Ureter (tissue), 1 donor: ENCODE results near the gene NAIF1. TPM values are rescaled to one million over a fixed set of nuclear protein-coding genes. Genes with fewer than 3 reads are reported as not detected.
"Not testable (repeated sequence)": the region's sequence is repeated elsewhere in the genome, so short reads cannot be mapped to it uniquely, and the experiment has no call there.

Source experiments
- DNase-seq: peaks from one replicate; pipeline ENCODE4 v3.0.0-alpha.2; 2020; ENCODE audit warnings: low spot score
- total RNA-seq: library from RNA; stranded (reverse); gene quantifications from one replicate; pipeline ENCODE4 v1.2.4, GENCODE V29; 2023
- donor health status: DM: yes; HTN: yes; CAD: no.

The NAIF1 gene
- total RNA-seq, 1 donor from 2014 or later = 6.9 TPM

DNA sequence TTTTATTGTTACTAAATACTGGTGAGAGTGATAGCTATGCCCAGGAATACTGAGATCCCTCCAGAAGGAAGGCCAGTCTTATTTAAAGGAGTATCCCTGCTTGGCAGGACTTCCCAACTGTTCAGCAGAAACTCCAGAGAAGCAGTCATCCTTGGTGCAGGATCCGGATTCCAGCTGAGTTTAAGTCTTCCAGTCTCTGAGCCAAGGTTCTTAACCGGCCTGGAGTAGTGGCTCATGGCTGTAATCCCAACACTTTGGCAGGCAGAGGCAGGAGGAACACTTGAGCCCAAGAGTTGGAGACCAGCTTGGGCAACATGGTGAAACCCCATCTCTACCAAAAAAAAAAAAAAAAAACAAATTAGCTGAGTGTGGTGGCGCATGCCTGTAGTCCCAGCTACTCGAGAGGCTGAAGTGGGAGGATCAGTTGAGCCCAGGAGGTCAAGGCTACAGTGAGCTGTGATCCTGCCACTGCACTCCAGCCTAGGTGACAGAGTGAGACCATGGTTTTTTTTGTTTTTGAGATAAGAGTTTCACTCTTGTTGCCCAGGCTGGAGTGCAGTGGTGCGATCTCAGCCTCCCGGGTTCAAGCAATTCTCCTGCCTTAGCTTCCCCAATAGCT, 7.6 kb downstream of the NAIF1 start:
- DNase-seq = no peak

GRCh38 chr9:128057724-128058409, 9.3 kb downstream of the NAIF1 start:
- no peak for DNase-seq

GRCh38 chr9:128056887-128057723, 10.0 kb downstream of the NAIF1 start:
- DNase-seq = no peak

DNA sequence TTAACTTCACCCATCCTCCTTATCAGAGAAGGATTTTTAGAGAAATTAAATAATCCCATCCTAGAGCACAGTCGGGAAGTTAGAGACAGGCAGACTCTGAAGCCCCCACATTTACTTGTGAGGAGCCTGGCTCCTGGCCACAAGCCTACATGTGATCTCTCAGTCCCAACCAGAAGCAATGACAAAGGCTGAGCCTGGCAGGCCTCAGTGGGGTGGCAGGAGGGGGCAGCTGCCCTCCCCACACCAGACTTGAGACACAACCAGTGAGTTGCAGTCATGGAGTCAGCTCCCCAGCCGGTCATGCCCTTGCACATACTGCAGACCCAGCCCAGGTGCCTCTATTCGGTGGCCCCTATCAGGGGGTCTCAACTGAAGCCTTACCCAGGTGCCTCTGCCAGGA, 11.0 kb downstream of the NAIF1 start:
- no peak for DNase-seq

GRCh38 chr9:128055344-128056040, 11.6 kb downstream of the NAIF1 start:
- DNase-seq = no peak

DNA sequence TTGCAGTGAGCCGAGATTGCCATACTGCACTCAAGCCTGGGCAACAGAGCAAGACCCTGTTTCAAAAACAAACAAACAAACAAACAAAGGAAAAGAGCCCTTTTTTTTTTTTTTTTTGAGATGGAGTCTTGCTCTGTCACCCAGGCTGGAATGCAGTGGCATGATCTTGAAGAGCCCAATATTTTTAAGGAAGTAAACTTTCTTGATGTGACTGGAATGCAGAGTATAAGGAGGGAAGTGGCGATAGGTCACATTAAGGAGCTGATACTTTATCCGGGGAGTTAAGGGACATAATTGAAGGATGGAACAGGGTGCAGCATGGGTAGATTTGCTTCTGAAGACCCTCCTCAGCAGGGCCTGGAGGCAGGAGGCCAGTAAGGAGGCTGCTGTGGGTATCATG, 13.0 kb downstream of the NAIF1 start:
- no peak for DNase-seq

GRCh38 chr9:128053560-128053959, 13.6 kb downstream of the NAIF1 start:
- no peak for DNase-seq

GRCh38 chr9:128051932-128052709, 15.0 kb downstream of the NAIF1 start:
- DNase-seq = no peak

DNA sequence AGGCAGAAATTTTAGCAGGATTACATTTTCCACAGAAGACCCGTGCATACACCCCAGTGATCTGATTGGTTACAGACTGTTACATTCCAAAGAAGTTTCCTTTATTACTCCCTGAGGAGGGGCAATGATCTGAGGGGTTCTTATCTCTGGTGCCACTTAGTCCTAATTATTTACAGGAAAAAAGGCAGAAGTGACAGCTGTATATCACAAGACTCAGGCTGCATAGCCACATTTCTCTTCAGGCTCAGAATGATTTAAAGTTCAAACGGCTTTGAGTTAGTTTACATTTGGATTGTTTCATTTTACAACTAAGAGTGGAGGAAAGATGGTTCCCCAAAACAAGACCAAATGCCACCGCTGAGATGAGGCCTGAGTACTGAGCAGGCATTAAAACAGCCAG, 17.3 kb downstream of the NAIF1 start:
- no peak for DNase-seq

DNA sequence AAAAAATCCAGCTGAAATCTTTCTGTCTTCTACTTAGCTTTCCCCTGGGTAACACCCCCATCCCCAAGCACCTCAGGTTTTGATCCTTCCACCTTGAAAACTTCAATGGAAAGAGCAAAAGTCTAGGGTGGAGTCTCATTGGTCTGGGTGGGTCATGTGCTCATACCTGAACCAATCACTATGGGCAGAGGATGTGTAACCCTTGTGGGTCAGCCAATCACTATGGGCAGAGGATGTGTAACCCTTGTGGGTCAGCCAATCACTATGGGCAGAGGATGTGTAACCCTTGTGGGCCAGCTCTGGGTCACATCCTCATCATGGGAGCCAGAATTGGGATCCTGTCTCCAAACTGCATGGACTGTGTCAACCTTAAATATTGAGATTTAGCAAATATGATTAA, 18.5 kb downstream of the NAIF1 start:
- no peak for DNase-seq

DNA sequence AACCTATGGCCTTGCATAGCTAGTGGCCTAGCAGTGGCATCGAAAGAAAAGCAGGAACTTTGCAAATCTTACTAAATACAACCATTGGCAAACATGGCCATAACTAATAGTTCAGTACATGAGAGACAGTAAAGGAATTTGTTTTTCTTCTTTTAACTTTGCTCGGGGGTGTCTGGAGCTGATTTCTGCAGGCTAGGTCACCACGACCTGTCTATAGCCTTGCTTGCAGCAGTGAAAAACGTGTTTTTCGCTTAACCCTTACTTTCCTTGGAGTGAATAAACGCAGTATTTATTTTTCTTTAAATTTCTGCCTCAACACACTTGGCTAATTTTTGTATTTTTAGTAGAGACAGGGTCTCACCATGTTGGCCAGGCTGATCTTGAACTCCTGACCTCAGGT, 19.9 kb downstream of the NAIF1 start:
- no peak for DNase-seq

DNA sequence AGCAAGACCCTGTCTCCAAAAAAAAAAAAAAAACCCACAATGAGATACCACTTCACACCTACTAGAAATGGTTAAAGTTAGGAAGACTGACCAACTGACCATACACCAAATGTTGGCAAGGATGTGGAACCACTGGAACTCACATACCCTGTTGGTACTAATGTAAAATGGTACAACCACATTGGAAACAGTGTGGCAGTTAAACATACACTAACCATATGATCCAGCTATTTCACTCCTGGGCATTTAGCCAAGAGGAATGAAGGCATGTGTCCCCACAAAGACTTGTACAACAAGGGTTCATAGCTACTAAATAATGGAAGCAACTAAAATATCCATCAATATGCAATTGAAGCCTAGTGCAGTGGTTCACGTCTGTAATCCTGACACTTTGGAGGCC, 21.3 kb downstream of the NAIF1 start:
- DNase-seq = no peak

DNA sequence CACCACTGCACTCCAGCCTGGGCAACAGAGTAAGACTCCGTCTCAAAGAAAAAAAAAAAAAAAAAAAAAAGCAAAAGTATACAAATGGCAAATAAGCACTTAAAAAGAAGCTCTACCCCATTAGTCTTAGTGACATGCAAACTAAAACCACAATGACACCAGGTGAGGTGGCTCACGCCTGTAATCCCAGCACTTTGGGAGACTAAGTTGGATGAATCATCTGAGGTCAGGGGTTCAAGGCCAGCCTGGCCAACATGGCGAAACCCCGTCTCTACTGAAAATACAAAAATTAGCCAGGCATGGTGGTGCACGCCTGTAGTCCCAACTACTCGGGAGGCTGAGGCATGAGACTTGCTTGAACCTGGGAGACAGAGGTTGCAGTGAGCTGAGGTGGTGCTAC, 21.7 kb downstream of the NAIF1 start:
- not testable (repeated sequence) for DNase-seq

DNA sequence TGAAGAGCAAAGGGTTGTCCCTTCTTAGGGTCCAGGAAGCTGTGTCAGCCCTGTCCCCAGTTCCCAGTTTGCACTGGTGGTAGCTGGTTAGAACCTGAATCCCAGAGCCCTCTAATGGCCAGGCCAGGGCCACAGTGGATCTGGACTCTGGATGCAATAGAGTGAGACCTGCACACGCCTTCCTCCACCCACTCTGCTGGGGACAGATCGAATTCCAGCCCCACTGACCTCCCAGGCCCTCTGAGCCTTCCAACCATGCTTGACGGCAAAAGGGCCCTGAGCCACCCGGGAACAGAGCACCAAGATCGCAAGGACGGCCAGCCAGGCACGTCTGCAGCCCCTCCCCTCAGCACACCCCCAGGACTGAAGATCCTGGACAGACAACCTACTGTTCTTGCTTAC, 23.7 kb downstream of the NAIF1 start:
- no peak for DNase-seq

DNA sequence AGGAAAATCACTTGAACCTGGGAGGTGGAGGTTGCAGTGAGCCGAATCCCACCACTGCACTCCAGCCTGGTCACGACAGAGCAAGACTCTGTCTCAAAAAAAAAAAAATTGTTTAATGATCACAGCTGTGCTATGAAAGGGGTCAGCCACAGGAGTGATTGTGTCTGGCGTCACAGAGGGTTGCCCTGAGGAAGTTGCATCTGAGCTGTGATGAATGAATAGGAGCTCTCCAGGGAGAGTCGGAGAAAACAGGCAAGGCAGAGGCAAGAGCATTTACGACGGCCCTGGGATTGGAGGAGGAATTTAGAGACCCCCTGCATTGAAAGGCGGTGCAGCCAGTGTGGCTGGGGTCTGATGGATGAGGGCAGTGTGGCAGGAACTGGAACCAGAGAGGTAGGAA, 25.1 kb downstream of the NAIF1 start:
- DNase-seq = no peak

DNA sequence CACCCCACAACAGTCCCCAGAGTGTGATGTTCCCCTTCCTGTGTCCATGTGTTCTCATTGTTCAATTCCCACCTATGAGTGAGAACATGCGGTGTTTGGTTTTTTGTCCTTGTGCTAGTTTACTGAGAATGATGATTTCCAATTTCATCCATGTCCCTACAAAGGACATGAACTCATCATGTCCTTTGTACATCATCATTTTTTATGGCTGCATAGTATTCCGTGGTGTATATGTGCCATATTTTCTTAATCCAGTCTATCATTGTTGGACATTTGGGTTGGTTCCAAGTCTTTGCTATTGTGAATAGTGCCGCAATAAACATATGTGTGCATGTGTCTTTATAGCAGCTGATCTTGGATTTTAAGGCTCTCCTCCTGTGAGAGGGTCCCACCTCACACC, 26.3 kb downstream of the NAIF1 start:
- DNase-seq = not testable (repeated sequence)

DNA sequence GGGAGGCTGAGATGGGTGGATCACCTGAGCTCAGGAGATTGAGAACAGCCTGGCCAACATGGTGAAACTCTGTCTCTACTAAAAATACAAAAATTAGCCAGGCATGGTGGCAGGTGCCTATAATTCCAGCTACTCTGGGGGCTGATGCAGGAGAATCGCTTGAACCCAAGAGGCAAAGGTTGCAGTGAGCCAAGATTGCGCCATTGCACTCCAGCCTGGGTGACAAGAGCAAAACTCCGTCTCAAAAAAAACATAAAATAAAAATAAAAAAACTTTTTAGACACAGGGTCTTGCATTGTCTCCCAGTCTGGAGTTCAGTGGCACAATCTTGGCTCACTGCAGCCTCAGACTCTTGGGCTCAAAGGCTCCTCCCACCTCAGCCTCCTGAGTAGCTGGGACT, 30.6 kb downstream of the NAIF1 start:
- not testable (repeated sequence) for DNase-seq

GRCh38 chr9:128034821-128035652, 32.1 kb downstream of the NAIF1 start:
- peak; percentile 85 for DNase-seq

- DNase-seq = no peak
These were observed 33.5 kb downstream of the NAIF1 start for GRCh38 chr9:128033609-128034008.

DNA sequence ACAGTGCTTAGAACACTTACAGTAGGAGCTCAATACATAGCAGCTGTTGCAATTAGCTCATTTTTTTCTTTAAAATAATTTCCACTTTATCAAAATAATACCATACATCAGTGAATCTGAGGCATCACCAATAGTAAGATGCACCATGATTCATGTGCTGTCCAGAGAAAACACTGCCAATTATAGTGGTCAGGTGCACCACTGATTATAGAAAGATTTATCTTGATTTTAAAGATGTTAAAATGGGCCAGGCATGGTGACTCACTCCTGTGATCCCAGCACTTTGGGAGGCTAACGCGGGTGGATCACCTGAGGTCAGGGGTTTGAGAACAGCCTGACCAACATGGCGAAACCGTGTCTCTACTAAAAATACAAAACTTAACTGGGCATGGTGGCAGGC, 39.4 kb downstream of the NAIF1 start:
- DNase-seq = no peak
